ENCODE measurements around the gene KRTAP10-7.
"Not testable (repeated sequence)": the region's sequence is repeated elsewhere in the genome, so short reads cannot be mapped to it uniquely, and the experiment has no call there.

KRTAP10-7 gene

GRCh38 chr21:44590897-44591800 lies 9.2 kb upstream of the KRTAP10-7 start:
- DNase-seq (ENCODE audit: low read depth) = not testable (repeated sequence)

- DNase-seq (ENCODE audit: low read depth) = not testable (repeated sequence)
Observed at GRCh38 chr21:44591801-44592130, 8.6 kb upstream of the KRTAP10-7 start.

- DNase-seq (ENCODE audit: low read depth) = no peak
Observed at GRCh38 chr21:44592446-44593311, 7.7 kb upstream of the KRTAP10-7 start, which contains the start of gene KRTAP10-6. Gene KRTAP10-6 (minus strand): TSS chr21:44592505. CDS start chr21:44592484, 21 bp downstream.

GRCh38 chr21:44593598-44594405 lies 6.6 kb upstream of the KRTAP10-7 start:
- no peak for DNase-seq (ENCODE audit: low read depth)

- no peak for DNase-seq (ENCODE audit: low read depth)
Observed at GRCh38 chr21:44594406-44594916, 5.9 kb upstream of the KRTAP10-7 start.

GRCh38 chr21:44595524-44595923 lies 4.9 kb upstream of the KRTAP10-7 start:
- no peak for DNase-seq (ENCODE audit: low read depth)

- DNase-seq (ENCODE audit: low read depth) = no peak
Observed at GRCh38 chr21:44596068-44596725, 4.2 kb upstream of the KRTAP10-7 start.

GRCh38 chr21:44598061-44598460 lies 2.3 kb upstream of the KRTAP10-7 start:
- no peak for DNase-seq (ENCODE audit: low read depth)

GRCh38 chr21:44599264-44600029 lies 950 bp upstream of the KRTAP10-7 start:
- no peak for DNase-seq (ENCODE audit: low read depth)

- DNase-seq (ENCODE audit: low read depth) = not testable (repeated sequence)
Observed at GRCh38 chr21:44601091-44601490, 694 bp downstream of the KRTAP10-7 start.

- DNase-seq (ENCODE audit: low read depth) = no peak
Observed at GRCh38 chr21:44601596-44602462, 1.4 kb downstream of the KRTAP10-7 start.

GRCh38 chr21:44602463-44602850 lies 2.1 kb downstream of the KRTAP10-7 start:
- no peak for DNase-seq (ENCODE audit: low read depth)

- no peak for DNase-seq (ENCODE audit: low read depth)
Observed at GRCh38 chr21:44603109-44603875, 2.9 kb downstream of the KRTAP10-7 start.

GRCh38 chr21:44603911-44604310 lies 3.5 kb downstream of the KRTAP10-7 start:
- DNase-seq (ENCODE audit: low read depth) = no peak

GRCh38 chr21:44606495-44606894 lies 6.1 kb downstream of the KRTAP10-7 start:
- no peak for DNase-seq (ENCODE audit: low read depth)

GRCh38 chr21:44609193-44609592 lies 8.8 kb downstream of the KRTAP10-7 start:
- DNase-seq (ENCODE audit: low read depth) = no peak

GRCh38 chr21:44610157-44610843 lies 9.9 kb downstream of the KRTAP10-7 start:
- not testable (repeated sequence) for DNase-seq (ENCODE audit: low read depth)

GRCh38 chr21:44611551-44611950 lies 11.2 kb downstream of the KRTAP10-7 start:
- no peak for DNase-seq (ENCODE audit: low read depth)

Measured in stimulated activated CD8-positive, alpha-beta memory T cell treated with anti-CD3 and anti-CD28 coated beads, Interleukin-4, amount 100 ng/mL, for 24 hours (primary cell).